OCI-LY1 (cell line): ENCODE measurements around the gene TTLL5.
"Not testable (repeated sequence)": the region's sequence is repeated elsewhere in the genome, so short reads cannot be mapped to it uniquely, and the experiment has no call there.

Experiments
- H2AFZ ChIP-seq: fragments of 200-600 bp; sonication (generic), shearing (Covaris generic); 2 replicates; pipeline ENCODE4 v1.6.0; 2014; ENCODE audit warnings: antibody characterized with exemption, mild to moderate bottlenecking, low read length
- H3F3A ChIP-seq: fragments of 200-600 bp; sonication (generic), shearing (Covaris generic); 2 replicates; pipeline ENCODE4 v1.6.0; 2014; ENCODE audit warnings: mild to moderate bottlenecking, antibody characterized with exemption, low read length, moderate library complexity; ENCODE audit not compliant: insufficient read depth
- H3K27ac ChIP-seq: fragments of 200-600 bp; sonication (generic); 2 replicates; pipeline ENCODE4 v1.5.1; 2014; ENCODE audit warnings: low read length, mixed run types, mild to moderate bottlenecking, low read depth; ENCODE audit not compliant: poor library complexity, severe bottlenecking
- H3K27me3 ChIP-seq: fragments of 200-600 bp; sonication (generic); 2 replicates; pipeline ENCODE4 v1.6.0; 2014; ENCODE audit warnings: antibody characterized with exemption, mild to moderate bottlenecking, low read length, moderate library complexity; ENCODE audit not compliant: insufficient read depth
- H3K36me3 ChIP-seq: fragments of 200-600 bp; sonication (generic); 2 replicates; pipeline ENCODE4 v1.6.1; 2014; ENCODE audit warnings: mild to moderate bottlenecking, antibody characterized with exemption, low read length, moderate library complexity, mixed read lengths; ENCODE audit not compliant: insufficient read depth
- H3K4me1 ChIP-seq: fragments of 200-600 bp; sonication (generic); 2 replicates; pipeline ENCODE4 v1.5.1; 2014; ENCODE audit warnings: mild to moderate bottlenecking, low read length, moderate library complexity; ENCODE audit not compliant: insufficient read depth, severe bottlenecking
- H3K4me2 ChIP-seq: fragments of 200-600 bp; sonication (generic), shearing (Covaris generic); 2 replicates; pipeline ENCODE4 v1.6.1; 2014; ENCODE audit warnings: low read length
- H3K4me3 ChIP-seq: fragments of 200-600 bp; sonication (generic); 2 replicates; pipeline ENCODE4 v1.5.1; 2014; ENCODE audit warnings: low read length, low read depth, mild to moderate bottlenecking, mixed read lengths; ENCODE audit not compliant: poor library complexity, severe bottlenecking
- H3K79me2 ChIP-seq: fragments of 200-600 bp; shearing (Covaris generic); 2 replicates; pipeline ENCODE4 v1.6.1; 2016; ENCODE audit warnings: mixed run types, low read length, mixed read lengths; ENCODE audit not compliant: insufficient read depth
- H3K9ac ChIP-seq: fragments of 200-600 bp; sonication (generic), shearing (Covaris generic); 2 replicates; pipeline ENCODE4 v1.6.1; 2014; ENCODE audit warnings: mild to moderate bottlenecking, low read length, mixed read lengths
- H3K9me2 ChIP-seq: fragments of 200-600 bp; sonication (generic), shearing (Covaris generic); 2 replicates; pipeline ENCODE4 v1.6.1; 2014; ENCODE audit warnings: low read depth, mild to moderate bottlenecking, low read length, mixed read lengths
- H3K9me3 ChIP-seq: fragments of 200-600 bp; shearing (Covaris generic); 2 replicates; pipeline ENCODE4 v1.6.1; 2014; ENCODE audit warnings: low read length, mixed read lengths
- H4K20me1 ChIP-seq: fragments of 200-600 bp; sonication (generic), shearing (Covaris generic); 2 replicates; pipeline ENCODE4 v1.6.0; 2016; ENCODE audit warnings: mild to moderate bottlenecking, low read length; ENCODE audit not compliant: insufficient read depth
- EZH2 ChIP-seq: fragments of 200-600 bp; sonication (generic), shearing (Covaris generic); IDR thresholded peaks from 2 replicates; pipeline ENCODE4 v1.8.0; 2017; ENCODE audit warnings: borderline replicate concordance, mixed run types, mild to moderate bottlenecking, antibody characterized with exemption, low read length, moderate library complexity, mixed read lengths
- TF ChIP-seq, protein P1 (sequence below): fragments of 200-600 bp; sonication (generic), shearing (Covaris generic); IDR thresholded peaks from 2 replicates; pipeline ENCODE4 v1.5.1; 2017; ENCODE audit warnings: mild to moderate bottlenecking, antibody characterized with exemption, low read length, moderate library complexity, mixed read lengths

The TTLL5 gene

DNA sequence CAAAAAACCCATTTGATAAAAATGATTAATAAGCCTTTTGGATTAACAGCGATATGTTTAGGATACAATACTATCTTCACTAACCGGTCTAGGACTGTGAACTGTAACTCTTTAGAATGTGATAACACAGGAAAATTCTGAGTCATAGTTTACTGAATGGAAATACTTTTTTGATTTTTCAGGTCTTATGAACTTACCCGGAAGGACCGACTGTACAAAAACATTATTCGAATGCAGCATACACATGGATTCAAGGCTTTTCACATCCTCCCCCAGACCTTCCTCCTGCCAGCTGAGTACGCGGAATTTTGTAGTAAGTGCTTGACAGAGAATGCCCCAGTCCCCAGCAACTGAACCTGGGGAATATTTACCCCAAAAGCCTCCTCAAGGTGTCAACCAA is 29.0 kb downstream of the TTLL5 start:
- no peaks in the 10 kb centered on the region for H3K9me2 ChIP-seq
- H3K9me3 ChIP-seq = no peaks in the 10 kb centered on the region
- no peaks in the 10 kb centered on the region for H3K79me2 ChIP-seq
- no peaks in the 10 kb centered on the region for H3F3A ChIP-seq
- no peaks in the 10 kb centered on the region for H4K20me1 ChIP-seq
- H3K4me3 ChIP-seq = no peak overlapping the region
- no peak overlapping the region for H3K9ac ChIP-seq
- no peak overlapping the region for H3K27ac ChIP-seq
- H3K4me2 ChIP-seq = no peak overlapping the region
- H2AFZ ChIP-seq = no peak overlapping the region
- no peaks in the 10 kb centered on the region for H3K27me3 ChIP-seq
- TF ChIP-seq EZH2 = no peak
- TF ChIP-seq, protein P1, sequence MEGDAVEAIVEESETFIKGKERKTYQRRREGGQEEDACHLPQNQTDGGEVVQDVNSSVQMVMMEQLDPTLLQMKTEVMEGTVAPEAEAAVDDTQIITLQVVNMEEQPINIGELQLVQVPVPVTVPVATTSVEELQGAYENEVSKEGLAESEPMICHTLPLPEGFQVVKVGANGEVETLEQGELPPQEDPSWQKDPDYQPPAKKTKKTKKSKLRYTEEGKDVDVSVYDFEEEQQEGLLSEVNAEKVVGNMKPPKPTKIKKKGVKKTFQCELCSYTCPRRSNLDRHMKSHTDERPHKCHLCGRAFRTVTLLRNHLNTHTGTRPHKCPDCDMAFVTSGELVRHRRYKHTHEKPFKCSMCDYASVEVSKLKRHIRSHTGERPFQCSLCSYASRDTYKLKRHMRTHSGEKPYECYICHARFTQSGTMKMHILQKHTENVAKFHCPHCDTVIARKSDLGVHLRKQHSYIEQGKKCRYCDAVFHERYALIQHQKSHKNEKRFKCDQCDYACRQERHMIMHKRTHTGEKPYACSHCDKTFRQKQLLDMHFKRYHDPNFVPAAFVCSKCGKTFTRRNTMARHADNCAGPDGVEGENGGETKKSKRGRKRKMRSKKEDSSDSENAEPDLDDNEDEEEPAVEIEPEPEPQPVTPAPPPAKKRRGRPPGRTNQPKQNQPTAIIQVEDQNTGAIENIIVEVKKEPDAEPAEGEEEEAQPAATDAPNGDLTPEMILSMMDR = no peak
- peaks cover 31% of the 10 kb centered on the region for H3K36me3 ChIP-seq
- H3K4me1 ChIP-seq = no peaks in the 10 kb centered on the region

GRCh38 chr14:75695025-75695424 is 34.0 kb downstream of the TTLL5 start:
- H2AFZ ChIP-seq, H3F3A ChIP-seq, H3K9me3 ChIP-seq, H3K4me3 ChIP-seq, H3K4me1 ChIP-seq, H3K79me2 ChIP-seq, H3K27ac ChIP-seq, H3K4me2 ChIP-seq, H3K27me3 ChIP-seq, H4K20me1 ChIP-seq, H3K9me2 ChIP-seq, H3K9ac ChIP-seq: not testable (repeated sequence)
- H3K36me3 ChIP-seq = peaks cover 37% of the 10 kb centered on the region

DNA sequence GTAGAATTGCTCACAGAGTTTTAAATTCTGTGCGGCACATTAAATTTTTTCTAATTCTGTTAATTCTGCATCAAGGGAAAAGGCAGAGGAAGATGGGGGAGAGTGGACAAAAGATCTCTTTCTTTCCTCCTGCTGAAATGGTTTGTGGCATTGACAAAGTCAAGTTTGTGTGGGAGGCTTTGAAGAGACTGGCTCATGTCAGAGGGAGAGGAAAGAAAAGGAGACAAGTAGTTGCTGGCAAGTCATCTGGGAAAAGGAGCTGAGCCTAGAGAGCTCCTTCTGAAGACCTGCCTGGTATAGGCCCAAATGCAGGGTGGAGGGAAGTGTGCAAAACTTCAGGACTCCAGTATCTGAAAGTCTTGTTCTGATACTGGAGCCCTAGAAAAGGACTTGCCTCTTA is 36.3 kb downstream of the TTLL5 start:
- no peaks in the 10 kb centered on the region for H3K9me2 ChIP-seq
- peaks cover 30% of the 10 kb centered on the region for H3K36me3 ChIP-seq
- TF ChIP-seq EZH2 = no peak
- TF ChIP-seq, protein P1 = no peak
- no peaks in the 10 kb centered on the region for H3K9me3 ChIP-seq
- H3K79me2 ChIP-seq = no peaks in the 10 kb centered on the region
- H3K4me1 ChIP-seq = no peaks in the 10 kb centered on the region
- H3F3A ChIP-seq = no peaks in the 10 kb centered on the region
- H3K4me2 ChIP-seq = no peak overlapping the region
- no peak overlapping the region for H3K9ac ChIP-seq
- H4K20me1 ChIP-seq = no peaks in the 10 kb centered on the region
- H3K4me3 ChIP-seq = no peak overlapping the region
- H2AFZ ChIP-seq = no peak overlapping the region
- no peak overlapping the region for H3K27ac ChIP-seq
- no peaks in the 10 kb centered on the region for H3K27me3 ChIP-seq

DNA sequence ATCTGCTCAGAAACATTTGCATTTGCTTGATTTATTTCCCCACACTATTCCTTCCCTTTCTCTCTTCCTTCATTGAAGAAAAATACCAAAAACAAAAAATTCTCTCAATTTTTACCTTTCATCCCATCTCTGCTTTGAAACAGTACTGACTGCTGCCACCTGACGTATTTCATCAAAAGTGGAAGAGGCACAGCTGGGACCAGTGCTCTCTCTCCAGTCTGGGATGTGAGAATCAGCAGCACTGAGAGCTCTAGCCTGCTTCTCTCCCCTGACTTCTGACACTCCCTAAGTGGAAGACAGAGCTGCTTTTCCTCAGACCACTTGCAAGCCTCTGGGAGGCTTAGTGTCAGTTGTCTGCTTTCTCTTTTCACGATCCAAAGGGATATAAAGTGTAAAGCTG is 36.9 kb downstream of the TTLL5 start:
- Histone ChIP-seq H3K9me3 (no peaks in the 10 kb centered on the region), H4K20me1 (no peaks in the 10 kb centered on the region), H3K4me2 (no peak overlapping the region), H3K79me2 (no peaks in the 10 kb centered on the region), H3K4me3 (no peak overlapping the region), H2AFZ (no peak overlapping the region), H3K4me1 (no peaks in the 10 kb centered on the region), H3F3A (no peaks in the 10 kb centered on the region), H3K27ac (no peak overlapping the region), H3K27me3 (no peaks in the 10 kb centered on the region), H3K9me2 (no peaks in the 10 kb centered on the region), H3K36me3 (peaks cover 35% of the 10 kb centered on the region), H3K9ac (no peak overlapping the region)
- TF ChIP-seq, protein P1 = no peak
- no peak for TF ChIP-seq EZH2
